ENCODE data around the gene MAP4K4. TPM values are rescaled to one million over a fixed set of nuclear protein-coding genes. Genes with fewer than 3 reads are reported as not detected.
A peak's percentile ranks its signal among the peaks of the same experiment; 100 is the strongest.
"Not testable (repeated sequence)": the region's sequence is repeated elsewhere in the genome, so short reads cannot be mapped to it uniquely, and the experiment has no call there.

The MAP4K4 gene
- total RNA-seq, 1 donor from 2014 or later: 30.2 TPM

- DNase-seq (ENCODE audit: low spot score) (no peak), ATAC-seq (peak; percentile 44)
Measured at GRCh38 chr2:101741775-101742520, 44.4 kb downstream of the MAP4K4 start.

DNA sequence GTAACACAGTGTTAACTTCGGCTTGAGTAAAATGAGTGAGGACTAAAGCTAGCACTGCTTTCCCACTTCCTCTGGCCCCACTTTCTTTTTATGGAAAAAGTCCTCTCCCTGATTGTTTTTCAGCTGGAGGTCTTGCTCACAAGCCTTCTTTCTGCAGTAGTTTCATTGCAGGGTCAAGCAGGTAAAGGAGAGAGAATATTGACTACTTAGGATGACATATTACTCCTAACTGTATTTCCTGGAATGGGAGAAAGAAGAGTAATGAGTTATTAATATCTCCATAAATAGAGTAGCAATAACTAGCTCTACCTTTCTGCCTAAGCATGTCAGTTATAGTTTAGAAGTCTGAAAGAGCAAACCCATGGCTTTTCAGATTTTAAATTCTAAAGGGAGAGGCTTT lies 45.0 kb downstream of the MAP4K4 start:
- ATAC-seq (no peak), DNase-seq (ENCODE audit: low spot score) (no peak)

GRCh38 chr2:101743288-101743687 lies 45.8 kb downstream of the MAP4K4 start:
- no peak for DNase-seq (ENCODE audit: low spot score)
- no peak for ATAC-seq

DNA sequence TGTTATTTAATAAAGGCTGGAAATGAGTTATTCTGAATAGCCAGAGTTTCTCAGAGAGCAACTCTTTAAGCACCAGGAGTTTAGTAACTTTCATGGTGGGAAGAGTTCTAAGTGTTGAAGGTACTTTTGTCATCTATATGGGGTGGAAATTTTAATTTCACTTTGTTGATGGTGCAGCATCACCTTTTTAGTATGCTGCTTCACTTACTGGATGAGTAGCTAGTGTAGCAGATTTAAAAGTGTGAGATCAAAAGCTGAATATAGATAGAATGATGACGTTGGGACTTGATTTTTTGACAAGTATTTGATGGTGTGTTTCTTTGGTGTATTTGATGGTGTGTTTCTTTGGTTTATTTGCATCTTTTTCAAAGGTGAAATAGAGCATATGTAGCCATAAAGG lies 47.3 kb downstream of the MAP4K4 start:
- DNase-seq (ENCODE audit: low spot score) (no peak), ATAC-seq (no peak)

DNA sequence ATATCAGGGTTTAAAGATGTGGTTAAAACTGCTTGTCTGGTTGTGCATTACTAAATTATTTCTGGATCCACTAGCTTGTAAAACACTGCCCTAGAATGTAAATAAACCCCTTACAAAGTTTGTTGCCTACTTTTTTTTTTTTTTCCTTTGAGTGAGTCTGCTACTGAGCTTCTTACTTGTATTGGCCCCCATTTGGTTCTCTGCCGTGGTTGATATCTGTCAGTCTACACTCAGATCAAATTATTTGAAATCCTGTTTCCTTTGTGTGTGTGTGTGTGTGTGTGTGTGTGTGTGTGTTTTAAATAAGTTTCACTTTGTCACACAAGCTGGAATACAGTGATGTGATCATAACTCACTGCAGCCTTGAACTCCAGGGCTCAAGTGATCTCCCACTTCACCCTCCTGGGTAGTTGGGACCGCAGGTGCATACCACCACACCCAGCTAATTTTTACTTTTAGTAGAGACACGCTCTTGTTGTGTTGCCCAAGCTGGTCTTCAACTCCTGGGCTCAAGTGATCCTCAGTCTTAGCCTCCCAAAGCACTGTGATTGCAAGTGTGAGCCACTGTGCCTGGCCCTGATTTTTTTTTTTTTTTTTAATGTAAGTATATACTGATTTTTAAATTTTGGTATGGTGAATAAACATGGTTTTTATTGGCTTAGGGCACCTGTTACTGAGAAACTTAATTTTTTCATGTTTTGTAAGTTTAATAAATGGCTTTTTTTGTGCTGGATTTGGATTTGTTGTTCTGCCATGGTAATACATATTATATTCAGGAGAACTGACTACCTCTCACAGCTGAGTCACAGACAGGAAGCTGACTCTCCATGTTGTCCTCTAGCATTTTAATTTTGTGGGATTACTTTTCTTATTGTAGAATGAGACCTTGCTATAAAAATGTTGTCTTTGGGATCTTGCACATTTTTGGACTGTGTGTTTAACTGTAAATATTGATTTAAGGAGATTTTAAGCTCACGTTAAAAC lies 48.5 kb downstream of the MAP4K4 start:
- DNase-seq (ENCODE audit: low spot score) (no peak), ATAC-seq (peak; percentile 12)

- peak; percentile 43 for ATAC-seq
- no peak for DNase-seq (ENCODE audit: low spot score)
Measured at GRCh38 chr2:101748000-101748399, 50.5 kb downstream of the MAP4K4 start.

DNA sequence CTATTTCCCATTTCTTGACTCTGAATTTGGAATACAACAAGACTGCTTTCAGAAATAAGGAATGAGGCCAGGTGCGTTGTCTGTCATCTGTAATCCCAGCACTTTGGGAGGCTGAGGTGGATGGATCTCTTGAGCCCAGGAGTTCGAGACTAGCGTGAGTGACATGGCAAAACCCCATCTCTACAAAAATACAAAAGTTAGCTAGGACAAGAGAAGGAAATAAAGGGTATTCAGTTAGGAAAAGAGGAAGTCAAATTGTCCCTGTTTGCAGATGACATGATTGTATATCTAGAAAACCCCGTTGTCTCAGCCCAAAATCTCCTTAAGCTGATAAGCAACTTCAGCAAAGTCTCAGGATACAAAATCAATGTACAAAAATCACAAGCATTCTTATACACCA lies 51.0 kb downstream of the MAP4K4 start:
- ATAC-seq; DNase-seq (ENCODE audit: low spot score): not testable (repeated sequence)

- no peak for DNase-seq (ENCODE audit: low spot score)
- ATAC-seq: no peak
Measured at GRCh38 chr2:101750688-101751087, 53.2 kb downstream of the MAP4K4 start.

- DNase-seq (ENCODE audit: low spot score) (no peak), ATAC-seq (no peak)
Measured at GRCh38 chr2:101751276-101751815, 53.8 kb downstream of the MAP4K4 start.

- peak; percentile 54 for ATAC-seq
Measured at GRCh38 chr2:101751875-101752619, 54.5 kb downstream of the MAP4K4 start.

DNA sequence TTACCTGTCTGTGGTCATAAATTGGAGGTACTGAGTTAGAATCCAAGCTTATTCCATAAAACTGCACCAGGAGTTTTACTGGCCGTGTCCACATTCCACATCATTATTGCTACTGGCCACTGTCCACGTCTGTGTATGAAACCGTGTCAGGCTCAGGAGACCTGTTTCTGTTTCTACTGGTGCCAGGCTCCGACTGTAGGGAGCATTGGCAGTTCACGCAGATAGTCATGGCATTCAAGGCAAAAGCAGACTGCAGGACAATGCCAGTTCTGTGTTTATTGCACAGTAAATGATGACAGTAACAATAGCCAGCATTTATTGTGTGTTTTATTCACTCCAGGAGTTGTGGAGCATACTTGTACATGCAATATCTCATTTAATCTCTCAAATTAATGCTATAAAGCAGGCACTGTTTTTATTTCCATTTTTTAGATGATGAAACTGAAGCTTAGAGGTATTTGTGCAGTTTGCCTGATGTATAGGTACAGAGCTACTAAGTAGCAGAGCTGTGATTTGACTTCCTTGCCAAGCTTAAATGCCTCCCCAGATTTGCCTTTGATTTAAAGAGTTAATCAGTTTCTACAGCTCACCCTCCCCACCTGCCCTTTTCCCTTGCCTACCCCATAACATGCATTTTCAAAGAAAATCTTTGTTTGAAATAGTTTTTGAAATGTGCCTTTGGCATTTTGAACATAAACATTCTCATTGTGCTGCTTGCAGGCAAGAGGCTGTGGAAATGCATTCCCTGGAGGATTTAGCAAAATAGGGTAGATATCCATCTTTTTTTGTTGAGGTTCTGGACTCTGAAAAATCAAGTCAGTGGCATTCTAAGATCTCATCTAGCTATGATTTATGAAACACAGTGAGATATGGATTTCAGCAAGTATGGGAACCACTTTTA lies 55.5 kb downstream of the MAP4K4 start:
- DNase-seq (ENCODE audit: low spot score): no peak
- ATAC-seq: peak; percentile 72

More at GRCh38 chr2:101751875-101752619, 54.5 kb downstream of the MAP4K4 start:
- no peak for DNase-seq (ENCODE audit: low spot score)

DNA sequence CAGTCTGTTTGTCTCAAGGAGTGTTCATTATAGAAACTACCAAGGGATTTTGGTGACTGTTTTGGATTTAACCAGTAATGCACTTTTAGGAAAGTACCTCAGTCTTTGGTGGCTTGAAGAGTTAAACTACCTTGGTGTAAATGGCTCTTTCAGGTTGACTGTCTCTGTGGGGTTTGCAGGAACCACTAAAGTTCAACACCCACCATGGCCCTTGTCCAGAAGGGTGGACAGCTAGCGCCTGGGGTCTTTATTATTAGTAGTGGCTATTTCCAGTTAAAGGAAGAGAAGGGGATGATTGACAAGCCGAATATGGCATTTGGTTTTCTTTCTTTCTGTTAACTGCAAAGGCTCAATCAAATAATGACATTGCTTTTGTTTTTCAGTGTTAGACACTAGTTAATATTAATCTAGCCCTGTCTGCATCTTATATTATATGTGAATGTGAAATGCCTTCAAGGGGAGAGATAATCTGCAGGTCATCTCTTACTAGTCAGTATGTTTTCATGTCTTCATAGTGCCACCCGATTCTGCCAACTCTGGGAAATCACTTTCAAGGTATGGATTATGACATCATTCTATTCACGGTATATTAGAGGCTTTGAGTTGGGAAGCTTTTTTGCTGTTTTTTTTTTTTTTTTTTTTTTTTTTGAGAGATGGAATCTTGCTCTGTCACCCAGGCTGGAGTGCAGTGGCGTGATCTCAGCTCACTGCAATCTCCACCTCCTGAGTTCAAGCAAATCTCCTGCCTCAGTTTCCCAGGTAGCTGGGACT lies 56.4 kb downstream of the MAP4K4 start:
- ATAC-seq (no peak), DNase-seq (ENCODE audit: low spot score) (no peak)

DNA sequence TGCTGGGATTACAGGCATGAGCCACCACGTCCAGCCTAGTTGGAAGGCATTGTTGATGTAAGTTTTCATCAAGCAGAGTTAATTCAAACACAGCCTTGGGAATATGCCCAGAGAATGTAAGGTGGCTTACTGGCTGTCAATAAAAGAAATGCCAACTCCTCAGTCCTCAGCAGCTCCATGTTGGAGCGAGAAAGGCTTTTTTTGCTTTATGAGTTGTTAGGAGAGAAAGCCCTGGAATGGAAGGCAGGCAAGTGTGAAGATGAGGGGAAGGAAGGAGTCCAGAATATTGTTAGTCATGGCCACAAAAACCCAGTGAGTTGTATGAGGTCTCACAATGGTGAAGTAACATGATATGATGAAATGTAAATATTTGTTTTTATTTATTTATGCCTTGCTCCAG lies 57.1 kb downstream of the MAP4K4 start:
- DNase-seq (ENCODE audit: low spot score) (no peak), ATAC-seq (peak; percentile 43)

- DNase-seq (ENCODE audit: low spot score) (no peak), ATAC-seq (peak; percentile 59)
Measured at GRCh38 chr2:101756266-101756665, 58.8 kb downstream of the MAP4K4 start.

DNA sequence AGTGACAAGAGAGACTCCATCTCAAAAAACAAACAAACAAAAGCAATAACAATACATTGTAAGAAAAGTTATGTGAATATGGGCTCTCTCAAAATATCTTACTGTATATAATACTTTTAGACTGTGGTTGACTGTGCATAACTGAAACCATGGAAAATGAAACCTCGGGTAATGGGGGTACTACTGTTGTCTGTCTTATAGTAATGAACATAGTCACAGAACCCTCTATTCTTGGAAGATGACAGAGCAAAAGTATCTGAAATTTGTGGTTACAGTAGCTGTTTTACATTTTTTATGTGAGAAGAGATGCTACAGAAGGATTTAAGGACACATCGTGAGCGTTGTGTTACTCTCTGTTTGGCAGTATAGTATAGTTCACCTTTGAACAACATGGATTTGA lies 60.5 kb downstream of the MAP4K4 start:
- no peak for ATAC-seq
- no peak for DNase-seq (ENCODE audit: low spot score)

DNA sequence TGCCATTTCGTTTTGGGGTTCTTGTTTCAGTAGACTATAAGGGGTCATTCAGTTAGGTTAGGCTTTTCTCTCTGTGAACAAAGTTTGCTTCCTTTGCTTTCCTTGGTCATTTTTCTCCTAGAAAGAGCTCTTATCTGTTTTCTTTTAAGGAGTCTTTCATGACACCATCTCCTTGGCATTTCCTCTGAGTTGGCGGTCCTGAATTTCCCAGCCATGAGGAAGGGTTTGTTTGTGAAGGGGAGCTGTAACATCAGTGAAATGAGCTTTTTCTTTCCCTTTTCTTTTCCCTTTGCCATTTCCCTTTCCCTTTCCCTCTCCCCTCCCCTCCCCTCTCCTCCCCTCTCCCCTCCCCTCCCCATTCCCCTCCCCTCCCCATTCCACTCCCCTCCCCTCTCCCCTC lies 61.7 kb downstream of the MAP4K4 start:
- DNase-seq (ENCODE audit: low spot score) (no peak), ATAC-seq (no peak)

GRCh38 chr2:101762451-101763171 lies 65.1 kb downstream of the MAP4K4 start:
- ATAC-seq (peak; percentile 20), DNase-seq (ENCODE audit: low spot score) (no peak)
